Transverse colon (tissue), 4 donors: ENCODE data around the gene LAMA2. TPM values are rescaled to one million over a fixed set of nuclear protein-coding genes. Genes with fewer than 3 reads are reported as not detected.

ENCODE experiments used
- DNase-seq: peaks from one replicate; pipeline ENCODE4 v3.0.0-alpha.2; 2019
- H3K27ac ChIP-seq, 4 donors: fragments of 200-600 bp; sonication (generic); 2 replicates each; pipeline ENCODE4 v1.5.1; 2016 to 2018; ENCODE audit warnings: inconsistent platforms in 4 of 4
- H3K27me3 ChIP-seq: fragments of 200-600 bp; sonication (generic); 2 replicates; pipeline ENCODE4 v1.5.1; 2017; ENCODE audit warnings: inconsistent platforms
- H3K36me3 ChIP-seq, 4 donors: fragments of 200-600 bp; sonication (generic); 2 replicates each; pipeline ENCODE4 v1.5.1; 2017 to 2019; ENCODE audit warnings: inconsistent platforms in 4 of 4
- H3K4me1 ChIP-seq, 4 donors: fragments of 200-600 bp; sonication (generic); 2 replicates each; pipeline ENCODE4 v1.5.1; 2017 to 2020; ENCODE audit warnings: inconsistent platforms in 4 of 4
- H3K4me3 ChIP-seq, 4 donors: fragments of 200-600 bp; sonication (generic); 1 replicate in 1 of 4; 2 replicates in 3 of 4; pipeline versions ENCODE4 v1.5.1 to v1.6.1; 2017 to 2019; ENCODE audit warnings: inconsistent platforms in 4 of 4
- H3K9me3 ChIP-seq, 2 donors: fragments of 200-600 bp; sonication (generic); 2 replicates each; pipeline ENCODE4 v1.5.1; 2017 to 2019; ENCODE audit warnings: inconsistent platforms in 2 of 2
- CTCF ChIP-seq, 5 experiments: fragments of 200-600 bp in 3 of 5; fragments of 450-650 bp in 2 of 5; sonication (generic) in 3 of 5; IDR thresholded peaks; 1 replicate in 2 of 5; 2 replicates in 3 of 5; pipeline ENCODE4 v1.5.1; 2016 to 2017; ENCODE audit warnings: antibody characterized with exemption in 5 of 5, inconsistent platforms in 3 of 5, mild to moderate bottlenecking in 2 of 5, moderate library complexity in 1 of 5
- EP300 ChIP-seq: sonication (generic); formaldehyde crosslinking; IDR thresholded peaks from one replicate; pipeline ENCODE4 v1.6.1; 2017; ENCODE audit warnings: antibody characterized with exemption, low read depth
- POLR2A ChIP-seq: fragments of 450-650 bp; IDR thresholded peaks from one replicate; pipeline ENCODE4 v1.6.1; 2016; ENCODE audit warnings: antibody characterized with exemption, mild to moderate bottlenecking, moderate library complexity
- POLR2AphosphoS5 ChIP-seq, 3 donors: sonication (generic); formaldehyde crosslinking; IDR thresholded peaks; one replicate each; pipeline ENCODE4 v1.6.1; 2016; ENCODE audit warnings: antibody characterized with exemption in 3 of 3
- WGBS, 2 donors: methylation state at CpG; one replicate each; pipeline ENCODE4 v1.1.5; 2018; ENCODE audit warnings: low coverage in 1 of 2; 5-methylcytosine and 5-hydroxymethylcytosine counted together
- in situ Hi-C, 4 donors: fragments of 200-750 bp; cut with MboI; loops; one replicate each; pipeline versions ENCODE4 v1.15.0 to v1.15.1; 2017; ENCODE audit warnings: low sequenced_read_pairs in 3 of 4, low pct_ligation_motif_present in 1 of 4, low pct_unique_long_range_greater_than_20kb in 1 of 4
- intact Hi-C: fragments of 100-400 bp; cut with DNase I; formaldehyde crosslinking; loops from one replicate; pipeline ENCODE4 v1.15.1; 2023; ENCODE audit warnings: low total_unique reads
- total RNA-seq, 4 donors: library from RNA; depleted of rRNA; stranded (reverse); fragments of >200 nt; gene quantifications; one replicate each; pipeline ENCODE4 v1.1.0, GENCODE V29; 2016

The LAMA2 gene
- total RNA-seq, 4 donors from 2014 or later = 12.3 to 43.0 (median 32.1) TPM

GRCh38 chr6:128925765-128926164 is 42.8 kb downstream of the LAMA2 start:
- H3K27me3 ChIP-seq = no peaks in the 10 kb centered on the region
- WGBS, 2 donors = 72 to 76% methylated on average over 1 of the region's 1 CpG
- H3K27ac ChIP-seq = no peak overlapping the region
- TF ChIP-seq POLR2A (no peak), POLR2AphosphoS5 (IDR thresholded peaks at IDR 0.05) (no peak), CTCF (IDR thresholded peaks at IDR 0.05) (no peak), EP300 (no peak)
- H3K4me3 ChIP-seq = no peak overlapping the region
- no peaks in the 10 kb centered on the region for H3K36me3 ChIP-seq
- H3K9me3 ChIP-seq = no peaks in the 10 kb centered on the region
- DNase-seq = no peak
- no peaks in the 10 kb centered on the region for H3K4me1 ChIP-seq
- in situ Hi-C loops (no loop called here), intact Hi-C loops (no loop called here)

- H3K4me3 ChIP-seq = no peak overlapping the region
- no peak for TF ChIP-seq EP300
- TF ChIP-seq POLR2A = no peak
- no peak for TF ChIP-seq CTCF (IDR thresholded peaks at IDR 0.05)
- TF ChIP-seq POLR2AphosphoS5 (IDR thresholded peaks at IDR 0.05) = no peak
- no peak overlapping the region for H3K27ac ChIP-seq
- H3K36me3 ChIP-seq = no peaks in the 10 kb centered on the region
- DNase-seq = no peak
- H3K4me1 ChIP-seq = no peaks in the 10 kb centered on the region
- WGBS, 2 donors = 61% methylated on average over 34 of the region's 34 CpGs; no CpG with 5 or more reads in 1 of the 2 donors
- H3K9me3 ChIP-seq = no peaks in the 10 kb centered on the region
- intact Hi-C loops (no loop called here), in situ Hi-C loops (no loop called here)
- H3K27me3 ChIP-seq = no peaks in the 10 kb centered on the region
Measured at GRCh38 chr6:128929869-128930268, 46.9 kb downstream of the LAMA2 start.

- no peaks in the 10 kb centered on the region for H3K36me3 ChIP-seq
- in situ Hi-C loops = no loop called here
- H3K9me3 ChIP-seq = no peaks in the 10 kb centered on the region
- no peak overlapping the region for H3K4me3 ChIP-seq
- 69 to 81% methylated on average over 4 to 5 of the region's 5 CpGs for WGBS, 2 donors
- intact Hi-C loops = no loop called here
- no peak for TF ChIP-seq POLR2AphosphoS5 (IDR thresholded peaks at IDR 0.05)
- H3K4me1 ChIP-seq = no peaks in the 10 kb centered on the region
- no peaks in the 10 kb centered on the region for H3K27me3 ChIP-seq
- no peak for DNase-seq
- H3K27ac ChIP-seq = no peak overlapping the region
Measured at GRCh38 chr6:128930321-128930720, 47.4 kb downstream of the LAMA2 start.

GRCh38 chr6:128932061-128932460 is 49.1 kb downstream of the LAMA2 start:
- H3K27ac ChIP-seq = no peak overlapping the region
- no peaks in the 10 kb centered on the region for H3K36me3 ChIP-seq
- no peak for DNase-seq
- no peak overlapping the region for H3K4me3 ChIP-seq
- H3K27me3 ChIP-seq = no peaks in the 10 kb centered on the region
- no peaks in the 10 kb centered on the region for H3K4me1 ChIP-seq
- TF ChIP-seq POLR2AphosphoS5 (IDR thresholded peaks at IDR 0.05) (no peak), CTCF (IDR thresholded peaks at IDR 0.05) (no peak), EP300 (no peak), POLR2A (no peak)
- WGBS, 2 donors = 63 to 67% methylated on average over 1 of the region's 1 CpG
- no peaks in the 10 kb centered on the region for H3K9me3 ChIP-seq
- intact Hi-C loops = no loop called here
- in situ Hi-C loops = no loop called here

- Histone ChIP-seq H3K36me3 (no peaks in the 10 kb centered on the region), H3K27ac (no peak overlapping the region), H3K27me3 (no peaks in the 10 kb centered on the region), H3K4me3 (no peak overlapping the region), H3K4me1 (no peaks in the 10 kb centered on the region), H3K9me3 (no peaks in the 10 kb centered on the region)
- DNase-seq = no peak
- 36% methylated on average over 1 of the region's 1 CpG for WGBS, 2 donors
- TF ChIP-seq POLR2A (no peak), CTCF (IDR thresholded peaks at IDR 0.05) (no peak), EP300 (no peak), POLR2AphosphoS5 (IDR thresholded peaks at IDR 0.05) (no peak)
- in situ Hi-C loops = no loop called here
- intact Hi-C loops = no loop called here
Measured at GRCh38 chr6:128950864-128951263, 67.9 kb downstream of the LAMA2 start.
